ENCODE data around the gene BABAM1. TPM values are rescaled to one million over a fixed set of nuclear protein-coding genes. Genes with fewer than 3 reads are reported as not detected.
A peak's percentile ranks its signal among the peaks of the same experiment; 100 is the strongest.

BABAM1 gene
- total RNA-seq, 4 donors from 2014 or later: 58.1 to 240 (median 97.2) TPM

DNA sequence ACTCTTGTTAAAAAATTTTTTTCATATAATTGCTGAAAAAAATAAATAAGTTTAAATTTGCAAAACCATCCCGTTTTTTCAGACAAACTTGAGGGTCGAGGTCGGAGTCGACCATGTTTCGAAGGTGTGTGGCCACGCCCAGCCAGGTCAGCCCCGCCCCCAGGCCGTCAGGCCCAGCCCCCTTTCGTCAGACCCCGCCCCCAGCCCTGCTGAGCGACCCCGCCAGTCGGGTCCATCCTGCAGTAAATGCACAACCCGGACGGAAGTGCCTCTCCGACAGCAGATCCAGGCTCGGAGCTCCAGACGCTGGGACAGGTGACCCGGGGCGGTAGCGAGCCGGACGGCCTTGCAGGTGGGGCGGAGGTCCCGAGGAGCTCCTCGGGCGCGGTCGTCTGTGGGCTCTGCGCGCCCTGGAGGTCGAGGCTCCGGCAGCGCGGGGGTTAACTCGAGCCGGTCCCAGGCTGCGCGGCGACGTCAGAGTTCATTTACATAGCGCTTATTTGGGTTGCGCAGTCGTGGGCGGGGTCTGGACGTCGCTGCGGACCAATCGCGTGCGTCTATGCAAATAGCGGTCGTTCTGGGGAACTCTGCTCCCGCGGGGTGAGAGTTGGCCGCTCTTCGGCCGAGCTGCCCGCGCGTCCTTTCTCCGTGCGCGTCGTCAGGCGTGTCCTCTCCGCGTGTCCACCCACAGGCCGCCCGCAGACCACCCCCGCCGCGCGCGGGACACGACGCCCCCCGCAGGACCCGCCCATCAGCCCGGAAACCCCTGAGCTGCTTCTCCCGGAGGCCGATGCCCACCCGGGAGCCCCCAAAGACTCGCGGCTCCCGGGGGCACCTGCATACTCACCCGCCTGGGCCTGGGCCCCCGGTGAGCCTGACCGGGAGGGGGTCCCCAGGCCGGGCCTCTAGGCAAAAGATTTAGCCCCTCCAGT, 41.0 kb upstream of the BABAM1 start, which contains the start of gene OCEL1:
Gene OCEL1 (plus strand): TSS at position 225 of the 932 bp plus-strand sequence. CDS start 22 bp downstream, at position 247.
- TF ChIP-seq POLR2A (IDR thresholded peaks at IDR 0.05): peak; percentile 70 to 93
- TF ChIP-seq, protein P1, sequence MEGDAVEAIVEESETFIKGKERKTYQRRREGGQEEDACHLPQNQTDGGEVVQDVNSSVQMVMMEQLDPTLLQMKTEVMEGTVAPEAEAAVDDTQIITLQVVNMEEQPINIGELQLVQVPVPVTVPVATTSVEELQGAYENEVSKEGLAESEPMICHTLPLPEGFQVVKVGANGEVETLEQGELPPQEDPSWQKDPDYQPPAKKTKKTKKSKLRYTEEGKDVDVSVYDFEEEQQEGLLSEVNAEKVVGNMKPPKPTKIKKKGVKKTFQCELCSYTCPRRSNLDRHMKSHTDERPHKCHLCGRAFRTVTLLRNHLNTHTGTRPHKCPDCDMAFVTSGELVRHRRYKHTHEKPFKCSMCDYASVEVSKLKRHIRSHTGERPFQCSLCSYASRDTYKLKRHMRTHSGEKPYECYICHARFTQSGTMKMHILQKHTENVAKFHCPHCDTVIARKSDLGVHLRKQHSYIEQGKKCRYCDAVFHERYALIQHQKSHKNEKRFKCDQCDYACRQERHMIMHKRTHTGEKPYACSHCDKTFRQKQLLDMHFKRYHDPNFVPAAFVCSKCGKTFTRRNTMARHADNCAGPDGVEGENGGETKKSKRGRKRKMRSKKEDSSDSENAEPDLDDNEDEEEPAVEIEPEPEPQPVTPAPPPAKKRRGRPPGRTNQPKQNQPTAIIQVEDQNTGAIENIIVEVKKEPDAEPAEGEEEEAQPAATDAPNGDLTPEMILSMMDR (IDR thresholded peaks at IDR 0.05): peak in 2 of 4 experiments; percentile 21 to 23
- H3K9me3 ChIP-seq: no peaks in the 10 kb centered on the region
- intact Hi-C loops (cut with DNase I; ENCODE audit: low total_unique reads): no loop called here
- peak; percentile 98 to 99 for DNase-seq
- no peaks in the 10 kb centered on the region for H3K36me3 ChIP-seq
- peaks cover 0 to 4% of the 10 kb centered on the region in 2 donors for H3K4me1 ChIP-seq
- no peaks in the 10 kb centered on the region for H3K27me3 ChIP-seq
- peak within 1 kb of the TSS; percentile 81 to 92 for H3K27ac ChIP-seq
- peak within 1 kb of the TSS; percentile 59 to 69 for H3K4me3 ChIP-seq

DNA sequence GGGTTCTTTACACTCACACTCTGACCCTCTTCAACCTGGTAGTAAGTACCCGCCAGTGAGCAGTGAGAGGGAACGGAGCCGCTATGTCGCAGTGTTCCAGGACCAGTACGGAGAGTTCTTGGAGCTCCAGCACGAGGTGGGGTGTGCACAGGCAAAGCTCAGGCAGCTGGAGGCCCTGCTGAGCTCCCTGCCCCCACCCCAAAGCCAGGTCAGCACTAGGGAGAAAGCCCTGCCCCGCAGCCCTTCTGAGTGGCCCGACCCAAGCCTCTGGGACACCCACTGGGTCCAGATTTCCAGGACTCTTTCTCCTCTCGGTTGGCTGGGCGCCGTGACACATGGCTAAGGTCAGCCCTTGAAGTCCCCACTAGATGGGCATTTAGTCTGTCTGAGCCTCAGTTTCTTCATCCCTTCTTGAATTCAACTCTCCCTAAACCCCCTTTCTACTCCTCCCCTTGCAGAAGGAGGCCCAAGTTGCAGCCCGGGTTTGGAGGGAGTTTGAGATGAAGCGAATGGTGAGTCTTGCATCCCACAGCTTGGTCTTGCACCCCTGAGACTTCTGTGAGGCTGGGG, 39.4 kb upstream of the BABAM1 start:
- intact Hi-C loops (cut with DNase I; ENCODE audit: low total_unique reads): no loop called here
- TF ChIP-seq, protein P1 (IDR thresholded peaks at IDR 0.05): no peak
- no peak for TF ChIP-seq POLR2A (IDR thresholded peaks at IDR 0.05)
- Histone ChIP-seq H3K27ac (peak overlapping the region in 1 of 2 donors; percentile 92), H3K9me3 (no peaks in the 10 kb centered on the region), H3K27me3 (no peaks in the 10 kb centered on the region), H3K36me3 (no peaks in the 10 kb centered on the region), H3K4me3 (no peak overlapping the region), H3K4me1 (peaks cover 0 to 4% of the 10 kb centered on the region in 2 donors)
- no peak for DNase-seq

DNA sequence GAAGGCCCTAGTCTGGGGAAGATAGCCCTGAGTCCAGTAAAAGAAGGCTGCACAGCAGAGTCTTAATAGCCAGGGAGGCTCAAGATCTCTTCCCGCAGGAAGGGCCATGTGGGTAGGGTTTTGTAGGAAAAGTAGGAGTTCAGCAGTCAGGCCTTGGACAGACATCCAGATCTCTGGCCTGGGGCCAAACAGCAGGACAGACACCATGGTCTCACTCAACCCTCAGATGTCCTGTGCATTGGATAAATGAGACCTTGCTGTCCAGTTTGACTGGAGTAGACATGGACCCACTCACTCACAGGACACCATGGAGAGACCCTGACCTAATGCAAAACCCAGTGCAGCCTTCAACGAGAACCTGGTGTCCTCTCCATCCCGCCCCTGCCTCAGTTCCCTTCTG, 37.4 kb upstream of the BABAM1 start:
- Histone ChIP-seq H3K27ac (no peak overlapping the region), H3K36me3 (no peaks in the 10 kb centered on the region), H3K27me3 (no peaks in the 10 kb centered on the region), H3K4me3 (no peak overlapping the region), H3K9me3 (no peaks in the 10 kb centered on the region), H3K4me1 (peaks cover 0 to 11% of the 10 kb centered on the region in 2 donors)
- TF ChIP-seq, protein P1 (IDR thresholded peaks at IDR 0.05): no peak
- no peak for TF ChIP-seq POLR2A (IDR thresholded peaks at IDR 0.05)
- DNase-seq: no peak
- intact Hi-C loops (cut with DNase I; ENCODE audit: low total_unique reads): no loop called here

DNA sequence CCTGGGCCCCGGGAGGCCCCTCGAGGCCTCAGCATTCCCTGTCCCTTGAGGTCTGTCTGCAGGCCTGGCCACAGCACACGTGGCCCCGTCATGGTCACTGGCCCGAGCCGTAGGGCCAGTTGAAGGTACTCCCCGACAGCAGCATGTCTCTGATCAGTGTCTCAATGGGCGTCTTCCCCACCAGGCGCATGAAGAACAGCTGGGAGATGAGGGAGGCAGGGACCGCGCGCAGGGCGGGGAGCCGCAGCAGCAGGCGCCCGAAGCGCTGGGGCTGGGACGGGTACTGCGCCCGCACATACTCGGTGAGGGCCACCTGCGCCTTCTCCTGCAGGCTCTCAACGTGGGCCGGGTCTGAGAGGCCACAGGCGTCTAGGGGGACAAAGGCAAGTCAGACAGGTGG, 35.0 kb upstream of the BABAM1 start:
- Histone ChIP-seq H3K4me1 (peaks cover 5 to 13% of the 10 kb centered on the region in 2 donors), H3K4me3 (no peak overlapping the region), H3K27ac (no peak overlapping the region), H3K36me3 (no peaks in the 10 kb centered on the region), H3K27me3 (no peaks in the 10 kb centered on the region), H3K9me3 (no peaks in the 10 kb centered on the region)
- intact Hi-C loops (cut with DNase I; ENCODE audit: low total_unique reads): no loop called here
- TF ChIP-seq POLR2A (IDR thresholded peaks at IDR 0.05): no peak
- TF ChIP-seq, protein P1 (IDR thresholded peaks at IDR 0.05): no peak
- DNase-seq: no peak

DNA sequence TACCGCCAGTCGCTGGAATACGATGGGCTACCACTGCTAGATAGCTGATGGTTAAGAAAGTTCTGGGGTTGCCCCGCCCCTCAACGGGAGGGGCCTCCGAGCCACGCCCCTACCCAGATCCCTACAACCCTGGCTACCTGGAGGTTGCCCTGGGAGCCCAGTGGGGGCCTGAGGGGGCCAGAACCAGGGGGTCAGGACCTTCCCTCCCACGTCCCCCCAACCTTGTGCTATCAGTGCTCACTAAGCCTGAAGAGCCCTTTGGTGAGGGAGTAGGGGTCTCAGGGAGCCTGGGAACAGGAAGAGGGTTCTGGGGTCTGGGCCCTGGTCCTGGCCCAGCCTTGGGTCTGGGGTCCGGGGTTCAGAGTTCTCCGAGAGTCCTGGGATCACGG, 32.3 kb upstream of the BABAM1 start:
- TF ChIP-seq POLR2A (IDR thresholded peaks at IDR 0.05): peak in 1 of 2 donors; percentile 6
- TF ChIP-seq, protein P1 (IDR thresholded peaks at IDR 0.05): no peak
- H3K27ac ChIP-seq: peak overlapping the region; percentile 51 to 81
- H3K4me3 ChIP-seq: peak overlapping the region; percentile 6 to 44
- no peaks in the 10 kb centered on the region for H3K9me3 ChIP-seq
- intact Hi-C loops (cut with DNase I; ENCODE audit: low total_unique reads): no loop called here
- H3K36me3 ChIP-seq: no peaks in the 10 kb centered on the region
- H3K27me3 ChIP-seq: no peaks in the 10 kb centered on the region
- peaks cover 5 to 13% of the 10 kb centered on the region in 2 donors for H3K4me1 ChIP-seq
- peak; percentile 64 to 70 for DNase-seq

All from uterus (tissue), 4 donors.